A673 (cell line): ENCODE measurements around the gene GNGT2. TPM values are rescaled to one million over a fixed set of nuclear protein-coding genes. Genes with fewer than 3 reads are reported as not detected.

Source experiments
- BruUV-seq: library from RNA; stranded (reverse); fragments of 400-500 nt; replicated peaks from 2 replicates; lab custom pipeline; 2021; lab: Mats Ljungman, UMichigan
- CTCF ChIA-PET: fragments of 300-600 bp; sonication (Branson Sonifier 250); formaldehyde crosslinking; loops from one replicate; lab custom pipeline; 2022; ENCODE audit warnings: antibody characterized with exemption; lab: Charles Lee
- POLR2A ChIA-PET: fragments of 300-600 bp; sonication (Branson Sonifier 250); formaldehyde crosslinking; loops from one replicate; lab custom pipeline; 2022; ENCODE audit warnings: antibody characterized with exemption; ENCODE audit not compliant: low non-redundant PET; lab: Charles Lee
- DNase-seq: peaks from one replicate; pipeline ENCODE4 v3.0.0-alpha.2; 2015; ENCODE audit warnings: low spot score
- H3K27ac ChIP-seq: fragments of 200-600 bp; sonication (generic); 2 replicates; pipeline ENCODE4 v1.5.1; 2016; ENCODE audit warnings: mixed run types, low read depth, mild to moderate bottlenecking, mixed read lengths, antibody characterized with exemption, low read length; ENCODE audit not compliant: poor library complexity, severe bottlenecking
- H3K27me3 ChIP-seq: fragments of 200-600 bp; sonication (generic); replicated peaks from 2 replicates; pipeline ENCODE4 v1.6.1; 2017; ENCODE audit warnings: mixed run types, low read depth, mild to moderate bottlenecking, mixed read lengths, antibody characterized with exemption, low read length; ENCODE audit not compliant: insufficient read depth, poor library complexity
- H3K36me3 ChIP-seq: fragments of 200-600 bp; sonication (generic); 2 replicates; pipeline ENCODE4 v1.6.1; 2016; ENCODE audit warnings: mixed run types, mild to moderate bottlenecking, mixed read lengths, antibody characterized with exemption, low read length; ENCODE audit not compliant: insufficient read depth, poor library complexity, severe bottlenecking
- H3K4me1 ChIP-seq: fragments of 200-600 bp; sonication (generic); 2 replicates; pipeline ENCODE4 v1.6.1; 2017; ENCODE audit warnings: mixed run types, mild to moderate bottlenecking, mixed read lengths, antibody characterized with exemption, low read length; ENCODE audit not compliant: insufficient read depth, poor library complexity, severe bottlenecking
- H3K4me3 ChIP-seq: fragments of 200-600 bp; sonication (generic); 2 replicates; pipeline ENCODE4 v1.5.1; 2016; ENCODE audit warnings: low read depth, mixed run types, mild to moderate bottlenecking, mixed read lengths, low read length; ENCODE audit not compliant: poor library complexity, severe bottlenecking
- H3K9me3 ChIP-seq: fragments of 200-600 bp; sonication (generic); 2 replicates; pipeline ENCODE4 v1.6.1; 2016; ENCODE audit warnings: mixed run types, low read depth, mild to moderate bottlenecking, mixed read lengths, antibody characterized with exemption, low read length; ENCODE audit not compliant: poor library complexity, severe bottlenecking
- EZH2 ChIP-seq: fragments of 200-600 bp; sonication (generic); IDR thresholded peaks from 2 replicates; pipeline ENCODE4 v1.6.1; 2017; ENCODE audit warnings: borderline replicate concordance, low read depth, mild to moderate bottlenecking, mixed read lengths, antibody characterized with exemption, low read length; ENCODE audit not compliant: poor library complexity, severe bottlenecking
- intact Hi-C: fragments of 100-400 bp; cut with micrococcal nuclease; formaldehyde crosslinking; loops from one replicate; pipeline ENCODE4 v1.10.0; 2022; ENCODE audit not compliant: unreplicated experiment
- total RNA-seq: library from RNA; stranded (reverse); gene quantifications from 2 replicates; pipeline ENCODE4 v1.2.3, GENCODE V29; 2021
- TF ChIP-seq, protein P1 (sequence below): fragments of 300-800, 200-600 bp; sonication (generic); conservative IDR thresholded peaks from 2 replicates; pipeline ENCODE4 v1.5.1; 2017; ENCODE audit warnings: low read depth, mild to moderate bottlenecking, antibody characterized with exemption, low read length, moderate library complexity, mixed read lengths

GNGT2 gene
- total RNA-seq, 1 experiment from 2014 or later: 9.6 TPM

DNA sequence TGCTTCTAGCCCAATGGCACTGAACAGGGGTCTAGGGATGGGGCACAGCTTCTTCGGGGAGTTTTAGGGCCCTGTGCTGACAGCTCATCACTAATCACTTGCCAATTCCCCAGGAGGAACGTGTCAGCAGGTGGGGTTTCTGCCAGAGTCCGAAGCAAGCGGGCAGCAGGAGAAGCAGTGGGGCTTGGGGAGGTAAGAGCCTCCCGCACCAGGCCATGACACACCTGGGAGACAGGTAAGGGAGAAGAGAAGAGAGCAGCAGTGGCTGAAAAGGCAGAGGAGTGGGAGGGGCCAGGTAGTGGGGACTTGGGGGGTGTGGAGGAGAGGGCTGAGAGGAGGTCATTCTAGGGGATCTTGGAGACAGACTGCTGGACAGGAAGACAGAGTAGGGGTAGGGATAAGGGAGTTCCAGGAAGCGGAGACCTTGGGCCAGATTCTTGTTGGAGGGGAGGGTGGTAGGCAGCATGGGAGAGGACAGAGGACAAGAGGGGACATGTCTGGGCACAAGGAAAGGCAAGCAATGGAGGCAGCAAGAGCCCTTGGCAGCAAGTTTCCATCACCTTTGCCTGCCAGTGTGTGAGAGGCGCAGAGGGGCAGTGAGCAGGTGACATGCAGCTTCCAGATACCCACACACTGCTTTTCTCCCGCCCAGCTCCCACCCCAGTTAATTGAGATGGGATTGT is 15.3 kb upstream of the GNGT2 start:
- DNase-seq: no peak
- Histone ChIP-seq H3K9me3 (no peaks in the 10 kb centered on the region), H3K4me3 (no peak overlapping the region), H3K27ac (peak overlapping the region; percentile 86), H3K4me1 (peaks cover 22% of the 10 kb centered on the region), H3K27me3 (no peaks in the 10 kb centered on the region), H3K36me3 (peaks cover 31% of the 10 kb centered on the region)
- ChIA-PET CTCF (interaction anchor here (0.6 kb wide), 1 partner anchor 1003 kb away, joined by 6 read pairs; no protein-coding TSS in a partner anchor), POLR2A (no interaction called here)
- BruUV-seq: no TSS peak
- intact Hi-C loops: loop anchor here (2.0 to 10.0 kb wide), 4 partner anchors 33 to 551 kb away; no protein-coding TSS in a partner anchor
- TF ChIP-seq EZH2: no peak
- TF ChIP-seq, protein P1, sequence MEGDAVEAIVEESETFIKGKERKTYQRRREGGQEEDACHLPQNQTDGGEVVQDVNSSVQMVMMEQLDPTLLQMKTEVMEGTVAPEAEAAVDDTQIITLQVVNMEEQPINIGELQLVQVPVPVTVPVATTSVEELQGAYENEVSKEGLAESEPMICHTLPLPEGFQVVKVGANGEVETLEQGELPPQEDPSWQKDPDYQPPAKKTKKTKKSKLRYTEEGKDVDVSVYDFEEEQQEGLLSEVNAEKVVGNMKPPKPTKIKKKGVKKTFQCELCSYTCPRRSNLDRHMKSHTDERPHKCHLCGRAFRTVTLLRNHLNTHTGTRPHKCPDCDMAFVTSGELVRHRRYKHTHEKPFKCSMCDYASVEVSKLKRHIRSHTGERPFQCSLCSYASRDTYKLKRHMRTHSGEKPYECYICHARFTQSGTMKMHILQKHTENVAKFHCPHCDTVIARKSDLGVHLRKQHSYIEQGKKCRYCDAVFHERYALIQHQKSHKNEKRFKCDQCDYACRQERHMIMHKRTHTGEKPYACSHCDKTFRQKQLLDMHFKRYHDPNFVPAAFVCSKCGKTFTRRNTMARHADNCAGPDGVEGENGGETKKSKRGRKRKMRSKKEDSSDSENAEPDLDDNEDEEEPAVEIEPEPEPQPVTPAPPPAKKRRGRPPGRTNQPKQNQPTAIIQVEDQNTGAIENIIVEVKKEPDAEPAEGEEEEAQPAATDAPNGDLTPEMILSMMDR: no peak

DNA sequence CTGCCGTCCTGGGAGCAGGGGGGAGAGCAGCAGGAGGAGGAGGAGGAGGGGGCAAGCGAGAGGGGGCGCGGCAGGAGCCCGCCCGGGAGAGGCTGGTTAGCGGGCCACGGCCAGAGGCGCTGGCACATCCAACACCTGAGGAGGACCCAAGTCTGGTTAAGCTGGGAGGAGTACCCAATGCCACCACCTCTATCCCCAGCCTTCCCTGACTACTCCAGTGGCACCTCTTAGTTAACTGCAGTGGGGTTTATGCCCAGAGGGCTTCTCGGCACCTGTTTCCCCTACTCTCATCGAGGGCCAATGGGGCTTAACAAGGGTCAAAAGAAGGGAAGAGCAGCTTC is 14.6 kb upstream of the GNGT2 start:
- Histone ChIP-seq H3K27ac (peak overlapping the region; percentile 86), H3K27me3 (no peaks in the 10 kb centered on the region), H3K9me3 (no peaks in the 10 kb centered on the region), H3K4me3 (no peak overlapping the region), H3K36me3 (peaks cover 35% of the 10 kb centered on the region), H3K4me1 (peaks cover 22% of the 10 kb centered on the region)
- intact Hi-C loops: loop anchor here (5.0 to 10.0 kb wide), 3 partner anchors 33 to 550 kb away; no protein-coding TSS in a partner anchor
- BruUV-seq: no TSS peak
- no peak for DNase-seq
- TF ChIP-seq, protein P1: no peak
- ChIA-PET CTCF (no interaction called here), POLR2A (no interaction called here)

DNA sequence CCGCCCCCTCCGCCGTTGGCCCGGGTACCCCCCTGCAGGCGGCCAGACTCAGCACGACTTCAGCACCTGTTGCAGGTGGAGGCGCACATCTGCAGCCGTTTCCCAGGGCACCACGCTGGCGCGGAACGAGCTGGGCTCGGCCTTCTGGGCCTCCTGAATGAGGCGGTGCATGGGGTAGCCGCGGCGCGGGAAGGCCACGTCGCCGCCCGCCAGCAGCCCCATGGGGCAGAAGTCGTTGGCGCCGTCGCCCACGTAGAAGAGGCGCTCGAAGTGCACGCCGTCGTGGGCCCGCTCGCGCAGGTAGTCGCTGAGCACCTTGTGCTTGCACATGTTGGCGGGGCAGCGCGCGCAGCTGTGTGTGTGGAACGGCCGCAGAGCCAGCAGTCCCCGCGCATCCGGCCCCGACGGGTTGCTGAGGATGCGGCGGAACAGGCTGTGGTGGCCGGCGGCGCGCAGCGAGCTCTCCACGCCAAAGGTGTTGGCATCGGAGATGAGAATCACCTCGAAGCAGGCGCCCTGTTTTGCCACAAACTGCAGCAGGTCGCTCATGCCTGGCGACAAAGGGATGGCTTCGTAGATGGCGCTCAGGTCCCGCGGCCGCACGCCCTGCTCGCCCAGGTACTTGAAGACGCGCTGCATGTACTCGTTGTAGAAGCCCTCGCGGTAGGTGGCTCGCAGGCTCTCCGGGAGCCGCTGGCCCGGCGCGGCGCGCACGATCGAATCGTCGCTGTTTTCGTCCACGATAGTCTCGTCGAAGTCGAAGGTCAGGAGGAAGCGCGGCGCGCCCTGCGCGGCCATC is 14.0 kb upstream of the GNGT2 start:
- Histone ChIP-seq H3K27ac (no peak overlapping the region), H3K36me3 (peaks cover 35% of the 10 kb centered on the region), H3K4me3 (no peak overlapping the region), H3K27me3 (no peaks in the 10 kb centered on the region), H3K4me1 (peaks cover 19% of the 10 kb centered on the region), H3K9me3 (no peaks in the 10 kb centered on the region)
- POLR2A ChIA-PET: no interaction called here
- no TSS peak for BruUV-seq
- no peak for DNase-seq
- intact Hi-C loops: loop anchor here (10.0 kb wide), 1 partner anchor 550 kb away; no protein-coding TSS in a partner anchor
- TF ChIP-seq EZH2: no peak
- TF ChIP-seq, protein P1: no peak
- CTCF ChIA-PET: no interaction called here
